ENCODE measurements around the gene EXOC7.
A peak's percentile ranks its signal among the peaks of the same experiment; 100 is the strongest.

The EXOC7 gene

GRCh38 chr17:76103274-76104139 is at the start of gene EXOC7:
EXOC7 (minus strand) TSS chr17:76103787; CDS start chr17:76103692, 95 bp downstream.
- DNase-seq: peak; percentile 94

GRCh38 chr17:76153202-76153601 is 49.6 kb upstream of the EXOC7 start:
- DNase-seq: no peak

- DNase-seq: no peak
Observed at GRCh38 chr17:76152591-76152990, 49.0 kb upstream of the EXOC7 start.

- no peak for DNase-seq
Observed at GRCh38 chr17:76151896-76152454, 48.4 kb upstream of the EXOC7 start.

GRCh38 chr17:76150712-76151622 is 47.4 kb upstream of the EXOC7 start:
- DNase-seq: no peak

GRCh38 chr17:76149214-76149613 is 45.6 kb upstream of the EXOC7 start:
- DNase-seq: no peak

- DNase-seq: no peak
Observed at GRCh38 chr17:76148015-76148326, 44.4 kb upstream of the EXOC7 start.

GRCh38 chr17:76147211-76148014 is 43.8 kb upstream of the EXOC7 start:
- DNase-seq: no peak

- DNase-seq: peak; percentile 32
Observed at GRCh38 chr17:76146053-76146851, 42.7 kb upstream of the EXOC7 start.

- DNase-seq: peak; percentile 58
Observed at GRCh38 chr17:76145231-76146052, 41.9 kb upstream of the EXOC7 start.

GRCh38 chr17:76142585-76143041 is 39.0 kb upstream of the EXOC7 start:
- no peak for DNase-seq

GRCh38 chr17:76142039-76142584 is 38.5 kb upstream of the EXOC7 start:
- DNase-seq: no peak

GRCh38 chr17:76141212-76142038 is 37.8 kb upstream of the EXOC7 start, which contains the start of gene FOXJ1:
FOXJ1 (minus strand) TSS chr17:76141245; CDS start chr17:76140395, 850 bp downstream.
- peak; percentile 94 for DNase-seq

- DNase-seq: no peak
Observed at GRCh38 chr17:76140661-76141211, 37.1 kb upstream of the EXOC7 start.

GRCh38 chr17:76139801-76140660 is 36.4 kb upstream of the EXOC7 start:
- peak; percentile 58 for DNase-seq

GRCh38 chr17:76138896-76139752 is 35.5 kb upstream of the EXOC7 start:
- DNase-seq: no peak

Data from activated CD4-positive, alpha-beta T cell treated with anti-CD3 and anti-CD28 coated beads for 48 hours (primary cell).